Measurements from ENCODE around the gene CHN1. TPM values are rescaled to one million over a fixed set of nuclear protein-coding genes. Genes with fewer than 3 reads are reported as not detected.

The CHN1 gene
- total RNA-seq, 1 donor from 2014 or later, result 14.2 TPM

DNA sequence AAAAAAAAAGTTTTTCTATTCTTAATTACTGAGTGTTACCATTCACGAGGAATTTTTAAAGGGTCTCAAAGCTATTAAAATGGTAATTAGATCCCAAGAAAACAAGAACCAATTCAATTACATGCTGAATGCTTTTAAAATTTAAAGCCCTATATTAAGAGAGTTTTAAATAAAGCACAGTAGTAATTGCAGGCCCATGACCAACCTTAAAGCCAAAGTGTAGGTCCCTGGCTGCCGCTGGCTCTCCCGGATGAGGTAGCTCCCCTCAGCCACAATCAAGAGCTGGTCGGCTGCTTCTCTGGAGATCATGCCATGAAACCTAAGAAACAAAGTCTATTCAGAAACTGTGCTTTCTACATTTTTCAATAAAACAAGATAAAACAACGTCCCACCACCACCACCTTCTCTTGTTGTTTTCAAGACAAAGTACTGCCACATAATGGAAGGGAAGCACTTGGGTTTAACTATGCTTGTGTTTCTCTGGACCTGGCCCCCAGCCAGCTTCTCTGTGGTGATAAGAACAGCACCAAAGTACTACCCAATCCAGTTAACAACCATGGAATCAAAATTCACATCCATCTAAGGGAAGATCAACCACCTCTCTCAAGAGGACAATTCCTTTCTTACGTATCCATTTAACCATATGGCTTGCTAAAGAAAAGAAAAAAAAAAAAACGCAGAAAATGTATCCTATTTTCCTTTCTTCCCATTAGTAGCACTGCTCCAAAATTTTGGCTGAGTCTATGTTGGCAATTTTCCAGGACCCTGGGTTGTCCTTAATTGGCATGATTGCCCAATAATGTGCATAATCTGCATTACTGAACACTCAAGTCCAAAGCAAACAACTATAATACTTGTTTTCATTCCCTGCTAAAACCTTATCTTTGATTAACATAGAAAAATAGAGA is 90.1 kb downstream of the CHN1 start:
- H3K4me3 ChIP-seq, result no peak overlapping the region
- TF ChIP-seq, protein P1, sequence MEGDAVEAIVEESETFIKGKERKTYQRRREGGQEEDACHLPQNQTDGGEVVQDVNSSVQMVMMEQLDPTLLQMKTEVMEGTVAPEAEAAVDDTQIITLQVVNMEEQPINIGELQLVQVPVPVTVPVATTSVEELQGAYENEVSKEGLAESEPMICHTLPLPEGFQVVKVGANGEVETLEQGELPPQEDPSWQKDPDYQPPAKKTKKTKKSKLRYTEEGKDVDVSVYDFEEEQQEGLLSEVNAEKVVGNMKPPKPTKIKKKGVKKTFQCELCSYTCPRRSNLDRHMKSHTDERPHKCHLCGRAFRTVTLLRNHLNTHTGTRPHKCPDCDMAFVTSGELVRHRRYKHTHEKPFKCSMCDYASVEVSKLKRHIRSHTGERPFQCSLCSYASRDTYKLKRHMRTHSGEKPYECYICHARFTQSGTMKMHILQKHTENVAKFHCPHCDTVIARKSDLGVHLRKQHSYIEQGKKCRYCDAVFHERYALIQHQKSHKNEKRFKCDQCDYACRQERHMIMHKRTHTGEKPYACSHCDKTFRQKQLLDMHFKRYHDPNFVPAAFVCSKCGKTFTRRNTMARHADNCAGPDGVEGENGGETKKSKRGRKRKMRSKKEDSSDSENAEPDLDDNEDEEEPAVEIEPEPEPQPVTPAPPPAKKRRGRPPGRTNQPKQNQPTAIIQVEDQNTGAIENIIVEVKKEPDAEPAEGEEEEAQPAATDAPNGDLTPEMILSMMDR (IDR thresholded peaks at IDR 0.05; ENCODE audit: borderline replicate concordance), result no peak
- H3K36me3 ChIP-seq, result peaks cover 19% of the 10 kb centered on the region
- no peaks in the 10 kb centered on the region for H3K27me3 ChIP-seq (ENCODE audit: low read depth)
- peak; percentile 51 for DNase-seq
- no peak overlapping the region for H3K27ac ChIP-seq (replicated peaks)
- peaks cover 10% of the 10 kb centered on the region for H3K4me1 ChIP-seq
- intact Hi-C loops (cut with micrococcal nuclease), result no loop called here
- H3K9me3 ChIP-seq (replicated peaks), result no peaks in the 10 kb centered on the region

- no peak for DNase-seq
- no peak overlapping the region for H3K4me3 ChIP-seq
- no peaks in the 10 kb centered on the region for H3K9me3 ChIP-seq (replicated peaks)
- TF ChIP-seq, protein P1 (IDR thresholded peaks at IDR 0.05; ENCODE audit: borderline replicate concordance), result no peak
- intact Hi-C loops (cut with micrococcal nuclease), result no loop called here
- no peaks in the 10 kb centered on the region for H3K27me3 ChIP-seq (ENCODE audit: low read depth)
- no peak overlapping the region for H3K27ac ChIP-seq (replicated peaks)
- peaks cover 6% of the 10 kb centered on the region for H3K36me3 ChIP-seq
- no peaks in the 10 kb centered on the region for H3K4me1 ChIP-seq
Measured at GRCh38 chr2:174908284-174908683, 96.9 kb downstream of the CHN1 start.

- Histone ChIP-seq H3K4me3 (no peak overlapping the region), H3K4me1 (peaks cover 9% of the 10 kb centered on the region), H3K27ac (replicated peaks) (no peak overlapping the region), H3K27me3 (ENCODE audit: low read depth) (no peaks in the 10 kb centered on the region), H3K9me3 (replicated peaks) (no peaks in the 10 kb centered on the region), H3K36me3 (no peaks in the 10 kb centered on the region)
- no peak for DNase-seq
- intact Hi-C loops (cut with micrococcal nuclease), result no loop called here
- TF ChIP-seq, protein P1 (IDR thresholded peaks at IDR 0.05; ENCODE audit: borderline replicate concordance), result no peak
Measured at GRCh38 chr2:174903264-174903556, 102.0 kb downstream of the CHN1 start.

DNA sequence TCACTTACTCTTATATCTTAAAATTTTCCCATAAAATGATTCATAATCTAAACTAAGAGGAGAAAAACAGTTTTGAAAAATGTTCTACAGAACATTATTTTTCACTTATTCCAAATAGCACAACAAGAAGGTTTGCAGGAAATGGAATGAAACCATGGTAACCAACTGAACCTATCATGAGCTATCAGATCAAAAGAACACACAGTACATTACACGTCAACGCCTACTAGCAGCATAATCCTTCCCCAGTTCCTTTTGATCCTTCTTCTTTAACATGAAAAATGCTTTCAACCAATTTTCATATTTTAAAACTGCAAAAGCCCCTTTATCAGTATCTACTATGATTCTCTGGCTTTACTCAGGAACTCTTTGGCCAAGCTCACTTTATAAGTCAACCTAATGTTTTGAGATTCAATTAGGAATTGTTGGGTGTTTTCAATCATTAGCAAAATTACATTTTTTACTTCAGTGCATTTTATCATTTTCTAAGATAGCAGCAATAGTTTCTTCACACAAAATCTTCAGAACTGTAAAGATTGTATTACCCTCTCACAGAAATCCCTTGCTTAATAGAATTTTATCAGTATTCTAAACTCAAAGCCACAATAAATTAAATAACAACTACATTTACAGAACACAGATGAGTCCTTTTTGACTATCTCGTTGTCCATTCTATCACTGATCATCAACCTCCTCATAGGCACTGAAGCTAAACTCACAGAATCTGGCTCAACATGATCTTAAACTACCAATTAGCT is 102.5 kb downstream of the CHN1 start:
- Histone ChIP-seq H3K27me3 (ENCODE audit: low read depth) (no peaks in the 10 kb centered on the region), H3K27ac (replicated peaks) (no peak overlapping the region), H3K36me3 (no peaks in the 10 kb centered on the region), H3K9me3 (replicated peaks) (no peaks in the 10 kb centered on the region), H3K4me1 (peaks cover 9% of the 10 kb centered on the region), H3K4me3 (no peak overlapping the region)
- DNase-seq, result no peak
- intact Hi-C loops (cut with micrococcal nuclease), result no loop called here
- TF ChIP-seq, protein P1 (IDR thresholded peaks at IDR 0.05; ENCODE audit: borderline replicate concordance), result no peak

DNA sequence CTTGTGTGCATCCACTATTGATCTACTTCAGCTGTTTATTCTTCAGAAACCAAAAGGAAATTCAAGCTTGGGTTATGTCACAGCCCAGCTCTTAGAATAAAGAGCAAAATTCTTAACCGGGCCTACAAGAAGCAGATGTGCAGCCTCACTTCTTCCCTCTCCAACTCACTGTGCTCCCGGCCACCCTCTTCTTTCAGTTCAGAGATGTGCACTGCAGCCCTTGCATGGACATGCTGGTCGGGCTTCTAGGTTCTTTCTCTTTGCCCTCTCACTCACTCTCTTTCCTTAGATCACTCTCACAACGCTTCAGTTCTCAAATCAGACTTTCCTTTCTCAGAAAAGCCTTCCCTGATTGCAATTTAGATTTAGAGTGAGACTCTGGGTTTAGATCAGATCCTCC is 104.1 kb downstream of the CHN1 start:
- Histone ChIP-seq H3K4me1 (peaks cover 9% of the 10 kb centered on the region), H3K27me3 (ENCODE audit: low read depth) (no peaks in the 10 kb centered on the region), H3K4me3 (peak overlapping the region; percentile 21), H3K27ac (replicated peaks) (peak overlapping the region; percentile 41), H3K36me3 (no peaks in the 10 kb centered on the region), H3K9me3 (replicated peaks) (no peaks in the 10 kb centered on the region)
- DNase-seq, result no peak
- intact Hi-C loops (cut with micrococcal nuclease), result no loop called here
- TF ChIP-seq, protein P1 (IDR thresholded peaks at IDR 0.05; ENCODE audit: borderline replicate concordance), result no peak

Data from left ventricle myocardium inferior (tissue), 1 donor.